Caco-2 (cell line): Measurements from ENCODE around the gene KRTAP12-4. TPM values are rescaled to one million over a fixed set of nuclear protein-coding genes. Genes with fewer than 3 reads are reported as not detected.

ENCODE experiments used
- BruUV-seq: library from RNA; stranded (reverse); fragments of 400-500 nt; replicated peaks from 2 replicates; lab custom pipeline; 2021; lab: Mats Ljungman, UMichigan
- CTCF ChIA-PET: fragments of 300-600 bp; sonication (Branson Sonifier 250); formaldehyde crosslinking; loops from one replicate; lab custom pipeline; 2022; ENCODE audit warnings: antibody characterized with exemption; lab: Charles Lee
- POLR2A ChIA-PET: fragments of 300-600 bp; sonication (Branson Sonifier 250); formaldehyde crosslinking; loops from one replicate; lab custom pipeline; 2022; ENCODE audit warnings: antibody characterized with exemption; lab: Charles Lee
- DNase-seq, 2 experiments: peaks; one replicate each; pipeline versions ENCODE4 v3.0.0 to v3.0.0-alpha.2; 2020 to 2022
- H3K27me3 ChIP-seq: replicated peaks from 2 replicates; pipeline ENCODE4 v1.6.0; 2011; ENCODE audit warnings: low read length; ENCODE audit not compliant: control insufficient read depth, insufficient read depth
- H3K36me3 ChIP-seq: 2 replicates; pipeline ENCODE4 v1.5.1; 2011; ENCODE audit warnings: low read length; ENCODE audit not compliant: control insufficient read depth, insufficient read depth
- H3K4me1 ChIP-seq: fragments of 250-450 bp; sonication (Bioruptor Pico); 2 replicates; pipeline ENCODE4 v1.5.1; 2020; ENCODE audit warnings: mild to moderate bottlenecking
- H3K4me3 ChIP-seq: 2 replicates; pipeline ENCODE4 v1.5.1; 2011; ENCODE audit warnings: low read depth, mild to moderate bottlenecking, control low read depth, low read length
- H3K9me3 ChIP-seq: fragments of 250-450 bp; sonication (Bioruptor Pico); 2 replicates; pipeline ENCODE4 v1.5.1; 2020; ENCODE audit warnings: mild to moderate bottlenecking, moderate library complexity
- H3K27ac Mint-ChIP-seq: one replicate; pipeline ENCODE4 v1.8.0; 2022; ENCODE audit warnings: mixed read lengths; ENCODE audit not compliant: unreplicated experiment
- H3K27me3 Mint-ChIP-seq: one replicate; pipeline ENCODE4 v1.8.0; 2022; ENCODE audit warnings: mixed read lengths; ENCODE audit not compliant: insufficient read depth, unreplicated experiment
- H3K36me3 Mint-ChIP-seq: one replicate; pipeline ENCODE4 v1.8.0; 2022; ENCODE audit warnings: mild to moderate bottlenecking, mixed read lengths; ENCODE audit not compliant: insufficient read depth, unreplicated experiment
- H3K4me1 Mint-ChIP-seq: one replicate; pipeline ENCODE4 v1.8.0; 2022; ENCODE audit warnings: low read depth, mixed read lengths; ENCODE audit not compliant: unreplicated experiment
- H3K4me3 Mint-ChIP-seq: one replicate; pipeline ENCODE4 v1.8.0; 2022; ENCODE audit warnings: mild to moderate bottlenecking, moderate library complexity, mixed read lengths; ENCODE audit not compliant: unreplicated experiment
- H3K9me3 Mint-ChIP-seq: one replicate; pipeline ENCODE4 v1.8.0; 2022; ENCODE audit warnings: mixed read lengths; ENCODE audit not compliant: unreplicated experiment
- CTCF ChIP-seq, 2 experiments: fragments of 200-600 bp in 1 of 2; IDR thresholded peaks; 1 replicate in 1 of 2; 2 replicates in 1 of 2; pipeline versions ENCODE4 v1.5.1 to v1.8.0; 2011 to 2022; ENCODE audit warnings: antibody characterized with exemption in 1 of 2, control low read depth in 1 of 2, inconsistent platforms in 1 of 2, low read depth in 1 of 2, low read length in 1 of 2, mild to moderate bottlenecking in 1 of 2, moderate library complexity in 1 of 2; ENCODE audit not compliant: insufficient read depth in 1 of 2, severe bottlenecking in 1 of 2, unreplicated experiment in 1 of 2
- intact Hi-C: fragments of 100-400 bp; cut with micrococcal nuclease; formaldehyde crosslinking; loops from one replicate; pipeline ENCODE4 v1.10.0; 2022; ENCODE audit not compliant: unreplicated experiment
- total RNA-seq: library from RNA; stranded (reverse); gene quantifications from 2 replicates; pipeline ENCODE4 v1.2.3, GENCODE V29; 2022

KRTAP12-4 gene
- total RNA-seq, 1 experiment from 2014 or later, result not detected

- ChIA-PET CTCF (no interaction called here), POLR2A (no interaction called here)
- no TSS peak for BruUV-seq
- no peaks in the 10 kb centered on the region for H3K36me3 Mint-ChIP-seq
- no peak for TF ChIP-seq CTCF (IDR thresholded peaks at IDR 0.05; ENCODE audit: insufficient read depth in 1 of 2, low read depth in 1 of 2, low read length in 1 of 2, severe bottlenecking in 1 of 2, unreplicated experiment in 1 of 2)
- no peaks in the 10 kb centered on the region for H3K9me3 ChIP-seq
- H3K27ac Mint-ChIP-seq, result no peak overlapping the region
- peaks cover 12% of the 10 kb centered on the region for H3K4me1 Mint-ChIP-seq
- no peak for DNase-seq
- H3K4me1 ChIP-seq, result peaks cover 9% of the 10 kb centered on the region; the same call in 1 of the 2 replicates
- no peaks in the 10 kb centered on the region for H3K36me3 ChIP-seq
- intact Hi-C loops, result no loop called here
- H3K4me3 Mint-ChIP-seq, result no peak overlapping the region
- no peaks in the 10 kb centered on the region for H3K9me3 Mint-ChIP-seq
- H3K4me3 ChIP-seq, result no peak overlapping the region
- peaks cover 3% of the 10 kb centered on the region for H3K27me3 Mint-ChIP-seq
- no peaks in the 10 kb centered on the region for H3K27me3 ChIP-seq
Observed at GRCh38 chr21:44700101-44701022, 45.9 kb upstream of the KRTAP12-4 start.

- BruUV-seq, result no TSS peak
- H3K9me3 Mint-ChIP-seq, result no peaks in the 10 kb centered on the region
- H3K27ac Mint-ChIP-seq, result no peak overlapping the region
- CTCF ChIA-PET, result interaction anchor here (1.2 kb wide), 1 partner anchor 11 kb away, joined by 3 read pairs; no protein-coding TSS in a partner anchor
- Histone ChIP-seq H3K9me3 (no peaks in the 10 kb centered on the region), H3K4me1 (peaks cover 9% of the 10 kb centered on the region; the same call in 1 of the 2 replicates), H3K27me3 (no peaks in the 10 kb centered on the region), H3K36me3 (no peaks in the 10 kb centered on the region), H3K4me3 (no peak overlapping the region)
- H3K27me3 Mint-ChIP-seq, result peaks cover 3% of the 10 kb centered on the region
- TF ChIP-seq CTCF (IDR thresholded peaks at IDR 0.05; ENCODE audit: insufficient read depth in 1 of 2, low read depth in 1 of 2, low read length in 1 of 2, severe bottlenecking in 1 of 2, unreplicated experiment in 1 of 2), result no peak
- DNase-seq, result peak in 1 of 2 experiments; percentile 24
- no peak overlapping the region for H3K4me3 Mint-ChIP-seq
- H3K36me3 Mint-ChIP-seq, result no peaks in the 10 kb centered on the region
- peaks cover 12% of the 10 kb centered on the region for H3K4me1 Mint-ChIP-seq
- POLR2A ChIA-PET, result no interaction called here
- intact Hi-C loops, result no loop called here
Observed at GRCh38 chr21:44699502-44700001, 45.1 kb upstream of the KRTAP12-4 start.
